Measurements from ENCODE around the gene OR6V1.

The OR6V1 gene, protein sequence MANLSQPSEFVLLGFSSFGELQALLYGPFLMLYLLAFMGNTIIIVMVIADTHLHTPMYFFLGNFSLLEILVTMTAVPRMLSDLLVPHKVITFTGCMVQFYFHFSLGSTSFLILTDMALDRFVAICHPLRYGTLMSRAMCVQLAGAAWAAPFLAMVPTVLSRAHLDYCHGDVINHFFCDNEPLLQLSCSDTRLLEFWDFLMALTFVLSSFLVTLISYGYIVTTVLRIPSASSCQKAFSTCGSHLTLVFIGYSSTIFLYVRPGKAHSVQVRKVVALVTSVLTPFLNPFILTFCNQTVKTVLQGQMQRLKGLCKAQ

GRCh38 chr7:143052041-143052440 is at the start of gene OR6V1:
OR6V1 (plus strand) TSS chr7:143052341; CDS start chr7:143052341, 0 bp downstream.
- TF ChIP-seq ZFX (IDR thresholded peaks at IDR 0.05) (no peak), CTCF (conservative IDR thresholded peaks at IDR 0.05) (no peak)
- no peak within 1 kb of the TSS for H3K27ac ChIP-seq

DNA sequence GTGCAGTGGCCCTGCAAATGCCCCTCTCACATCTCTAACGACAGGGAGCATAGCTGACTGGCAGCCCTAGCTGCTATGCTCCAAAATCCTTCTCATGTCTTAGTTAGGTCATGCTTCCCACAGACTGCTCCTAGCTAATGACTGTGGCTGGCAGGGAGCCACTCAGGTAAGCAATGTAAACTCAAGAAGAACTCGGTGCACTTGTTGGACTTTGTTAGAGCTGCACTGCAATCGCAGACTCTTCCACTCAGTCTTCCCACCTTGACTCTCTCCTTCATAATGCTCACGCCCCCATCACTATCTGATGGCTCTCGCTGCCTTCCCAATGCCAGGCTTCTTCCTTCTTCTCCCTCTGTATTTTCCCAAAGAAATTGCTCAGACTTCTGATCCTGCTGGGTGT is 49.2 kb upstream of the OR6V1 start:
- TF ChIP-seq CTCF (conservative IDR thresholded peaks at IDR 0.05) (no peak), ZFX (IDR thresholded peaks at IDR 0.05) (no peak)
- peak overlapping the region; percentile 63 for H3K27ac ChIP-seq

DNA sequence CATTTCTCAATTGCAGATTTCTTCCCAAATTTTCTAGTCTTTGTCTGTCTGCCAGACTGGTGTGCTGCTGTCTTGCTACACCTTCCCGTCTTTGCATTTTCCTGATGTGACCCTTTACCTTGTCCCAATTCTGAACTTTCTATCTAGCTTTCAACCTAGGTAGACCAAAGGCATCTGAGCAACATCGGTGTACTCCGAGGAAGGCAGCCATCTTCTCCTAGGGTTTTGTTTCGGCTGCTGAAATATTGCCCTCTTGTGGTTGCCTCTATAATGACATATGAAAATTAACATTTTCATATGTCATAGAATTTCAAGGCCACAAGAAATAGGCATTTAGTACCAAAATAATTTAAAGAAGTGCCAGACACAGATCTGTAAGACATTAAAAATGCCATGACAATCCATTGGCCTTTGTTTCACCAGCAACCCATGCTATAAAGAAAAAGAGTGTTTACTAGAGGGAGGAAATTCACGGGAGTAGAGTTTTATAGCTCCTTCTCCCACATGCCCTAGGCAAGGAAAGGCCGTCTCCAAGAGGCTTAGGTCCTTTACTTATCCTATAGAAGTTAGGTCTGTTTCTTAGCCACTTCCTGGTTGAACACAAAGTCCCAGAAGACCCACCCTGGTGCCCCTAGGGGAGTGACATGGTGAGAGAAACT is 48.6 kb upstream of the OR6V1 start:
- peak overlapping the region; percentile 63 for H3K27ac ChIP-seq
- TF ChIP-seq ZFX (IDR thresholded peaks at IDR 0.05) (no peak), CTCF (conservative IDR thresholded peaks at IDR 0.05) (peak; percentile 96)

DNA sequence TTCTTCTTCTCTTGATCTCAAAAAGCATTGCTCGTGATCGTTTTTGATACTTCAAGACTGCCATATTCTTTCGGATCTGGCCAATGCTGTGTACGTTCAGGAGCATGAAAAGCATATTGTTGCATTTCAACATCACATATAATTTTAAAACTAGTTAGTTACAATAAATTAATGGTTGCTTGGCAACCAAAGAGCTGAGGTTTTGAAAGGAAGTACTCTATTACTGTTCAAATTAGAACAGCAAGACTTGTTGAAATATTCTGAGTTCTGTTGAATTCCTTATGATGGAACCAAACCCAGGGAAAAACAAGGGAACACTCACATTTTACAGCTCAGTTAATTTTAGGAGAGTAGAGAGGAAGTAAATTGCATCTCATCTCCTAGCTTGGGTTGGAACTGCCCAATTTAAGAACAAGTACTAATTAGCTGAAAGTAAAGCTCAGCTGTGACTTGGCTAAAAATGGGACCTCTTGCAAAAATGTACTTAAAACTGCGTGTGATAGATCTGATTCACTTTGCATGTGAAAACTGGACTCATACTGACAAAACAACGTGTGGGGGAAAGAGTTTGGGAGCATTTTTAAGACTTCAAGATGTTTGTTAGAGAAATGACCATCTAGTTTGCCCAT is 46.4 kb upstream of the OR6V1 start:
- TF ChIP-seq ZFX (IDR thresholded peaks at IDR 0.05) (no peak), CTCF (conservative IDR thresholded peaks at IDR 0.05) (no peak)
- H3K27ac ChIP-seq: no peak overlapping the region

DNA sequence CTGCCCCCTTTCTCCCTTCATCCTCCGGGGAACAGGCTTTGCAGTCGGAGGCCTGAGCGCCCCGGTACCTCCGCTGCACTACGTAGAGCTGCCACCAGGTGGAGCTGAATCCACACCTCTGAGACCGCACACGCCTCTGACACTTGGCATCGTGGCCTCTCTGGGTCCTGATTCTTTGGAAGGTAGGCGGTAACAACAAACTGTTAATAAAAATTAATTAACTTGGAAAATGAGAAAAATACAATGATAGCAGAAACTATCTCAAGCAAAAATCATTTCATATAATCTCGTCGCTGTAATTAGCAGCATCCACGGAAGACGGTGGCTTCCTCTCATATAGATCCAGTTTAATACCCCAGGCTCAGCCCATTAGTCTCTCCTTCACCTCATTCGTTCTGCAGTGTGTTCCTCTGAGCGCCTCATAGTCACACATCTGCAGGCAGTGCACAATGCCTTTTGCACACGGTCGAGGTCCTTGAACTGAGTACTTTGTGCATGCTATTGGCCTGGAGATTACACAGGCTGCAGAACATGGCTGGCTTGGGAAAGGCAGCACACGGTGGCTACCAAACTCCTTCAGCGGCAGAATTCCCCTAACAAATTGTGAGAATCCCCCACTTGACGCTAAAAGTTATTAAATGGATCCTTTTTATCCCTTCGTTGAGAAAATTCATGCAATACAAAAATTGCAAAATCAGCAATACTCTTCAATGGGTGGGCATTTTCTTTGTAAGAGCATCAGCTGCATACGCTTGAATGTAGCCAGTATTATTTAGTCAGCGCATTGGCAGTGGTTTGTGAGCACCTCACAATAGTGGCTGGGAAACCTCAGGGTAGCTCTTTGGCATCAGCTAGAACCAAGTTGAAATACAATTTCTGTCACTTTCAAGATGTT is 43.9 kb upstream of the OR6V1 start:
- TF ChIP-seq ZFX (IDR thresholded peaks at IDR 0.05): no peak
- TF ChIP-seq CTCF (conservative IDR thresholded peaks at IDR 0.05): peak; percentile 99
- H3K27ac ChIP-seq: no peak overlapping the region

DNA sequence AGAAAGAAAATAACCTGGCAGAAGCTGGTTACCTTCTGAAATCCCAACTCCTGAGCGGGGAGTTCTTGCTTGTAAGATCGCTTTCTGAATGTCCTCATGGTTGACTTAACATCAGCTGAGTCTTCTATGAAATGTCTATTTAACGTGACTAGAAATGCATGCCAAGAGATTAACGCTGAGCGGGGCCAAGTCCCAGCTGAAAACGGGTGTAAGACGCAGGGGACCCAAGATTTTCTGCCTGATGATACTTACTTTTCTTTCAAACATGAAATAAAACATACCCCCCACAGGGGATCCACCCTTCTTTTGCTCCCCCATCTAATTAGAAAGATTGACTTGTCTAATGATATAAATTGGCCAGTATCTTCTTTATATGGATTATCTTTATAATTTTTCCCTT is 40.1 kb upstream of the OR6V1 start:
- no peak overlapping the region for H3K27ac ChIP-seq
- TF ChIP-seq CTCF (conservative IDR thresholded peaks at IDR 0.05) (no peak), ZFX (IDR thresholded peaks at IDR 0.05) (no peak)

All from C4-2B (cell line).